ENCODE measurements around the gene VPS8.

VPS8 gene

DNA sequence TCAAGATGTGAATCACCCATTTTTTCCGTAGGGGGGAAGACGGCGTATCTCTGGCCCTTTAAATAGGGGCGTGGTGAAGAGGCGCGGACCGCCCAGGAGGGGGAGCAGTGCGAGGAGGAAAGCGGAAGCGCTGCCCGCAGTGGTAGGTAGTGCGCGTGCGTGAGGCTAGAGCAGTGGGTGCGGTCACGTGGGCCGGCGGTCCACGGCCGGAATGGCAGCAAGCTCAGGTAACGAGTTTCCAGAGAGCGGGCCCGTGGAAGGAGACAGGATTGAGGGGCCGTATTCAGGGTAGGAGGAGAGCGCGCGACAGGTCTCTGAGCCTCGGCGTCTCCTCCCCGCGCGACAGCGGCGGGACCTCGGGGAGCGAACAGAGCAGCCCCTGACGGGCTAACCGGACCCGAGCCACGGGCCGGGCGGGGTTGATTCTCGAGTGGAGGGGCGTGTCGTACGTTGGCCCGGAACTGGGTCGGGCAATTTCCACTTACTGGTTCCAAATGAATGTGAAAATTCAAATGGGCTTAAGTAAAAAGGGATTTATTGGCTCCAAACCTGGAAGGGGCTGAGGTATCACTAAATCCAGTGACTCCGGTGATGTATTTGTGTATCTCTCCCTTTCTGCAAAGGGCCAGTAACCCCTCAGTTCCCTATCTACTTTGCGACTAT is at the start of gene VPS8:
VPS8 (plus strand) TSS at position 168 of the 663 bp plus-strand sequence. CDS start 12,467 bp downstream, outside the sequence.
- H3K79me2 ChIP-seq (ENCODE audit: control insufficient read depth, insufficient read depth, low read length, unreplicated experiment), result peaks cover 18% of the 10 kb centered on the region
- no peak within 1 kb of the TSS for H3K27ac ChIP-seq (ENCODE audit: low read depth, low read length)
- H3K27me3 ChIP-seq (ENCODE audit: insufficient read depth, low read length), result no peaks in the 10 kb centered on the region
- peak within 1 kb of the TSS; percentile 83 for H3K4me3 ChIP-seq (ENCODE audit: low read depth, low read length)
- H2AFZ ChIP-seq (ENCODE audit: low read length, unreplicated experiment), result peak within 1 kb of the TSS; percentile 95
- H3K36me3 ChIP-seq (ENCODE audit: insufficient read depth, low read length), result no peaks in the 10 kb centered on the region
- H3K4me1 ChIP-seq (ENCODE audit: control insufficient read depth, insufficient read depth, low read length, unreplicated experiment), result peaks cover 9% of the 10 kb centered on the region

- Histone ChIP-seq H3K4me1 (ENCODE audit: control insufficient read depth, insufficient read depth, low read length, unreplicated experiment) (no peaks in the 10 kb centered on the region), H2AFZ (ENCODE audit: low read length, unreplicated experiment) (no peak overlapping the region), H3K79me2 (ENCODE audit: control insufficient read depth, insufficient read depth, low read length, unreplicated experiment) (no peaks in the 10 kb centered on the region), H3K27ac (ENCODE audit: low read depth, low read length) (no peak overlapping the region), H3K27me3 (ENCODE audit: insufficient read depth, low read length) (peaks cover 4% of the 10 kb centered on the region; the same call in 1 of the 2 replicates), H3K36me3 (ENCODE audit: insufficient read depth, low read length) (no peaks in the 10 kb centered on the region), H3K4me3 (ENCODE audit: low read depth, low read length) (no peak overlapping the region)
Measured at GRCh38 chr3:184764191-184764590, 47.8 kb upstream of the VPS8 start.

GRCh38 chr3:184765047-184765729 is 46.8 kb upstream of the VPS8 start:
- no peak overlapping the region for H3K4me3 ChIP-seq (ENCODE audit: low read depth, low read length)
- H3K4me1 ChIP-seq (ENCODE audit: control insufficient read depth, insufficient read depth, low read length, unreplicated experiment), result no peaks in the 10 kb centered on the region
- no peak overlapping the region for H2AFZ ChIP-seq (ENCODE audit: low read length, unreplicated experiment)

GRCh38 chr3:184765730-184766074 is 46.3 kb upstream of the VPS8 start:
- Histone ChIP-seq H3K27me3 (ENCODE audit: insufficient read depth, low read length) (peaks cover 18% of the 10 kb centered on the region; the same call in 1 of the 2 replicates), H3K4me1 (ENCODE audit: control insufficient read depth, insufficient read depth, low read length, unreplicated experiment) (no peaks in the 10 kb centered on the region), H2AFZ (ENCODE audit: low read length, unreplicated experiment) (no peak overlapping the region), H3K4me3 (ENCODE audit: low read depth, low read length) (no peak overlapping the region), H3K36me3 (ENCODE audit: insufficient read depth, low read length) (no peaks in the 10 kb centered on the region), H3K27ac (ENCODE audit: low read depth, low read length) (no peak overlapping the region), H3K79me2 (ENCODE audit: control insufficient read depth, insufficient read depth, low read length, unreplicated experiment) (no peaks in the 10 kb centered on the region)

More at GRCh38 chr3:184765047-184765729, 46.8 kb upstream of the VPS8 start:
- H3K36me3 ChIP-seq (ENCODE audit: insufficient read depth, low read length), result no peaks in the 10 kb centered on the region
- no peak overlapping the region for H3K27ac ChIP-seq (ENCODE audit: low read depth, low read length)
- H3K79me2 ChIP-seq (ENCODE audit: control insufficient read depth, insufficient read depth, low read length, unreplicated experiment), result no peaks in the 10 kb centered on the region
- peaks cover 12% of the 10 kb centered on the region; the same call in 1 of the 2 replicates for H3K27me3 ChIP-seq (ENCODE audit: insufficient read depth, low read length)

GRCh38 chr3:184766555-184767261 is 45.3 kb upstream of the VPS8 start:
- Histone ChIP-seq H2AFZ (ENCODE audit: low read length, unreplicated experiment) (no peak overlapping the region), H3K79me2 (ENCODE audit: control insufficient read depth, insufficient read depth, low read length, unreplicated experiment) (no peaks in the 10 kb centered on the region), H3K36me3 (ENCODE audit: insufficient read depth, low read length) (no peaks in the 10 kb centered on the region), H3K27ac (ENCODE audit: low read depth, low read length) (no peak overlapping the region), H3K4me1 (ENCODE audit: control insufficient read depth, insufficient read depth, low read length, unreplicated experiment) (no peaks in the 10 kb centered on the region), H3K27me3 (ENCODE audit: insufficient read depth, low read length) (peaks cover 23% of the 10 kb centered on the region; the same call in 1 of the 2 replicates), H3K4me3 (ENCODE audit: low read depth, low read length) (no peak overlapping the region)

DNA sequence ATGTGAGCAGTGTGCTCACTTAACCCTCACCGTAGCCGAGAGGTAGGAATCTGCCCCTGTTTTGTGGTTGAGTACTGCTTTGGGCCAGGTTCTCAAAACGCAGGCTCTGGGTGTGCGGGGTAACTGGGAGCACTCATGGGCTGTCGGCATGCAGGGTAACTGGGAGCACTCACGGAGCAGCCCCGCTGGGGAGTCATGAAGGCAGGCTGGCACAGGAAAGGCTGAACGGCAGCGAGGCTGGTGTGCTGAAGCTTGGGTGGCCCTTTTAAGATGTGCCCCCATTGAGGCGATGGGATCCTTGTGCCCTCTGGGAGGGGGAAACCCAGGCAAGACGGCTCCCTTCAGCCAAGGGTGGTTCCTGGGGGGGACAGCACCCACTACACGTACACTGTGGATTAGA is 44.6 kb upstream of the VPS8 start:
- H3K27me3 ChIP-seq (ENCODE audit: insufficient read depth, low read length), result peaks cover 23% of the 10 kb centered on the region; the same call in 1 of the 2 replicates
- H3K27ac ChIP-seq (ENCODE audit: low read depth, low read length), result no peak overlapping the region
- H3K79me2 ChIP-seq (ENCODE audit: control insufficient read depth, insufficient read depth, low read length, unreplicated experiment), result no peaks in the 10 kb centered on the region
- H3K36me3 ChIP-seq (ENCODE audit: insufficient read depth, low read length), result no peaks in the 10 kb centered on the region
- no peak overlapping the region for H2AFZ ChIP-seq (ENCODE audit: low read length, unreplicated experiment)
- no peaks in the 10 kb centered on the region for H3K4me1 ChIP-seq (ENCODE audit: control insufficient read depth, insufficient read depth, low read length, unreplicated experiment)
- H3K4me3 ChIP-seq (ENCODE audit: low read depth, low read length), result no peak overlapping the region

DNA sequence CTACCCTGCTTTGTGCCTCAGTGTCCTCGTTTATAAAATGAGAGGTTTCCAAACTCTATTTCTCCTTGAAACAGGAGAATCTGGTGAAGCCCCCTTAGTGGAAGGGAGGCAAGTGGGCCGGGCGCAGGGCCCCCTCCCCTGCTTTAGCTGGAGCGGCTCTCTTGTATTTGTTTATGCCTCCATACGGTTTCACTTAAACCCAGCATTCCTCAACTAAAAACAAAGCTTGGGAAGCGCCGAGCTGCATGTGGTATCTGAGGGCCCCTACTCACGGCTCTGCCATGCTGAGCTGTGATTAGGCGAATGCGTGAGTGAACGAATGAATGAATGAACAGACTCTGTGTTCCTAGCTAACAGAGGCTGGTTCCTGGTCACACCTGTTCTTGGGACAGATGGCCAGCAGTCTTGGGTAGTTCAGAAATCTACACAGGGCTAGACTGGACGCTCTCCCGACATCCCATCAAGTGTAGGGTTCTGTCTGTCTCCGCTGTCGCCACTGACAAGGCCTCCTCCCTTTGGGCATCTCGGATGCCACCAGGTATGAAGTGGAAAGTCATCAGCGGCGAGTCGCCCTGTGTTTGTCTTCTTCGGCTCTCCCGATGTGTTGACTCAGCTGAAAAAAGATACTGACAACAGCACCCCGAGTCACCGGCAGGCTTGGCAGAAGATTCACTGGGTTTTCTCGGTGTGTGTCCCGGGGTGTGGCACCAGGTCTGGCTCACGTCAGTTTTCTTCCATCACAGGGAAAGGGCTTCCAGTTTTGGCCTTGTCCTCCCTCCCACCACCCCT is 42.4 kb upstream of the VPS8 start:
- Histone ChIP-seq H3K4me1 (ENCODE audit: control insufficient read depth, insufficient read depth, low read length, unreplicated experiment) (no peaks in the 10 kb centered on the region), H3K27me3 (ENCODE audit: insufficient read depth, low read length) (peaks cover 19% of the 10 kb centered on the region; the same call in 1 of the 2 replicates), H3K79me2 (ENCODE audit: control insufficient read depth, insufficient read depth, low read length, unreplicated experiment) (no peaks in the 10 kb centered on the region), H3K36me3 (ENCODE audit: insufficient read depth, low read length) (no peaks in the 10 kb centered on the region), H2AFZ (ENCODE audit: low read length, unreplicated experiment) (no peak overlapping the region), H3K27ac (ENCODE audit: low read depth, low read length) (no peak overlapping the region), H3K4me3 (ENCODE audit: low read depth, low read length) (no peak overlapping the region)

DNA sequence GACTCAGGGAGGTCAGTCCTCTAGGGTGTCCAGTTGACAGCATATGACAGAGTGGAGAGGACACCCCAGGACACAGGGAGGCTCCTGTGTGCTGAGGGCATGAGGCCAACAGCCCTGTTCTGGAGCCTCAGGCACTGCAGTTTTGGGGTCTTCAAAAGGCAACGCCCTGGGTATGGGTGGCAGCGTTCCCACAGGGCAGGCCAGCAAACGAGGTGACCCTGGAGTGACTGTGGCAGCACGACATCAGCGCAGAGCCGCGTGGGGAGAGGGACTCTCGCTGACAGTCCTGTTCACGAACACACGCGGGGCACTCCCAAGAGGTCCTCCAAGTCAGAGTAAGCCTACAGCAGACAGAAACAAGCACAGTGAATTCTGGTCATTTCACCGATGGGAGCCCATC is 41.4 kb upstream of the VPS8 start:
- H2AFZ ChIP-seq (ENCODE audit: low read length, unreplicated experiment), result no peak overlapping the region
- H3K4me1 ChIP-seq (ENCODE audit: control insufficient read depth, insufficient read depth, low read length, unreplicated experiment), result no peaks in the 10 kb centered on the region
- no peaks in the 10 kb centered on the region for H3K36me3 ChIP-seq (ENCODE audit: insufficient read depth, low read length)
- peaks cover 19% of the 10 kb centered on the region; the same call in 1 of the 2 replicates for H3K27me3 ChIP-seq (ENCODE audit: insufficient read depth, low read length)
- H3K79me2 ChIP-seq (ENCODE audit: control insufficient read depth, insufficient read depth, low read length, unreplicated experiment), result no peaks in the 10 kb centered on the region
- no peak overlapping the region for H3K27ac ChIP-seq (ENCODE audit: low read depth, low read length)
- no peak overlapping the region for H3K4me3 ChIP-seq (ENCODE audit: low read depth, low read length)

GRCh38 chr3:184771301-184772127 is 40.5 kb upstream of the VPS8 start:
- H3K4me3 ChIP-seq (ENCODE audit: low read depth, low read length), result no peak overlapping the region
- H3K27ac ChIP-seq (ENCODE audit: low read depth, low read length), result no peak overlapping the region
- H3K79me2 ChIP-seq (ENCODE audit: control insufficient read depth, insufficient read depth, low read length, unreplicated experiment), result no peaks in the 10 kb centered on the region
- H2AFZ ChIP-seq (ENCODE audit: low read length, unreplicated experiment), result no peak overlapping the region
- H3K36me3 ChIP-seq (ENCODE audit: insufficient read depth, low read length), result no peaks in the 10 kb centered on the region
- H3K27me3 ChIP-seq (ENCODE audit: insufficient read depth, low read length), result peaks cover 19% of the 10 kb centered on the region; the same call in 1 of the 2 replicates
- no peaks in the 10 kb centered on the region for H3K4me1 ChIP-seq (ENCODE audit: control insufficient read depth, insufficient read depth, low read length, unreplicated experiment)
